ENCODE data around the gene PTPN14.

DNA sequence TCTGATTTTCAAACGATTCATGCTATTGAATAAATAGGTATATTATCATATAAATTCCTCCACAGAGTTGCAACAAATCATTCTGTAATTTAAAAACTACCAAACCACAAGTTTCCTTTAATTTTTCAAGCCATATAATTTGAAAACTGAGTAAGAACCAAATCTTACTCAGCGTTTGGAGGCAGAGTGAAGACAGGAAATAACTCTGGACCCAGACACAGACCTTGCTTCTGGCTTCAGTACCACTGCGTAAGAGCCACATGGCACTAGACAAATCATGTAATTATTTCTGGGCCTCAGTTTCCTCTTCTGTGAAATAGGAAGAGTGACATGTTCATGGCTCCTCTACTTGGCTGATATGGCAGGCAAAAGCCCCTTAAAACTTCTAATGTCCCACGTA, 188.0 kb downstream of the PTPN14 start:
- TF ChIP-seq POLR2A (IDR thresholded peaks at IDR 0.05; ENCODE audit: low read length): no peak
- TF ChIP-seq GATA1 (IDR thresholded peaks at IDR 0.05; ENCODE audit: low read depth, low read length): no peak
